ENCODE measurements around the gene TIMM44. TPM values are rescaled to one million over a fixed set of nuclear protein-coding genes. Genes with fewer than 3 reads are reported as not detected.
A peak's percentile ranks its signal among the peaks of the same experiment; 100 is the strongest.

The TIMM44 gene
- total and polyA plus RNA-seq, 10 of the 15 experiments (the other 5 are each of a cell fraction or from before 2014, with no cell fraction given), result 6.6 to 90.7 (median 57.6) TPM

GRCh38 chr19:7919610-7920518 is 23.6 kb downstream of the TIMM44 start, which contains the start of gene SNAPC2 (continued):
- TF ChIP-seq, protein P1, sequence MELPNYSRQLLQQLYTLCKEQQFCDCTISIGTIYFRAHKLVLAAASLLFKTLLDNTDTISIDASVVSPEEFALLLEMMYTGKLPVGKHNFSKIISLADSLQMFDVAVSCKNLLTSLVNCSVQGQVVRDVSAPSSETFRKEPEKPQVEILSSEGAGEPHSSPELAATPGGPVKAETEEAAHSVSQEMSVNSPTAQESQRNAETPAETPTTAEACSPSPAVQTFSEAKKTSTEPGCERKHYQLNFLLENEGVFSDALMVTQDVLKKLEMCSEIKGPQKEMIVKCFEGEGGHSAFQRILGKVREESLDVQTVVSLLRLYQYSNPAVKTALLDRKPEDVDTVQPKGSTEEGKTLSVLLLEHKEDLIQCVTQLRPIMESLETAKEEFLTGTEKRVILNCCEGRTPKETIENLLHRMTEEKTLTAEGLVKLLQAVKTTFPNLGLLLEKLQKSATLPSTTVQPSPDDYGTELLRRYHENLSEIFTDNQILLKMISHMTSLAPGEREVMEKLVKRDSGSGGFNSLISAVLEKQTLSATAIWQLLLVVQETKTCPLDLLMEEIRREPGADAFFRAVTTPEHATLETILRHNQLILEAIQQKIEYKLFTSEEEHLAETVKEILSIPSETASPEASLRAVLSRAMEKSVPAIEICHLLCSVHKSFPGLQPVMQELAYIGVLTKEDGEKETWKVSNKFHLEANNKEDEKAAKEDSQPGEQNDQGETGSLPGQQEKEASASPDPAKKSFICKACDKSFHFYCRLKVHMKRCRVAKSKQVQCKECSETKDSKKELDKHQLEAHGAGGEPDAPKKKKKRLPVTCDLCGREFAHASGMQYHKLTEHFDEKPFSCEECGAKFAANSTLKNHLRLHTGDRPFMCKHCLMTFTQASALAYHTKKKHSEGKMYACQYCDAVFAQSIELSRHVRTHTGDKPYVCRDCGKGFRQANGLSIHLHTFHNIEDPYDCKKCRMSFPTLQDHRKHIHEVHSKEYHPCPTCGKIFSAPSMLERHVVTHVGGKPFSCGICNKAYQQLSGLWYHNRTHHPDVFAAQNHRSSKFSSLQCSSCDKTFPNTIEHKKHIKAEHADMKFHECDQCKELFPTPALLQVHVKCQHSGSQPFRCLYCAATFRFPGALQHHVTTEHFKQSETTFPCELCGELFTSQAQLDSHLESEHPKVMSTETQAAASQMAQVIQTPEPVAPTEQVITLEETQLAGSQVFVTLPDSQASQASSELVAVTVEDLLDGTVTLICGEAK (IDR thresholded peaks at IDR 0.05; ENCODE audit: borderline replicate concordance), result peak; percentile 19; the same call in 1 of the 2 replicates
- TF ChIP-seq, protein P2, sequence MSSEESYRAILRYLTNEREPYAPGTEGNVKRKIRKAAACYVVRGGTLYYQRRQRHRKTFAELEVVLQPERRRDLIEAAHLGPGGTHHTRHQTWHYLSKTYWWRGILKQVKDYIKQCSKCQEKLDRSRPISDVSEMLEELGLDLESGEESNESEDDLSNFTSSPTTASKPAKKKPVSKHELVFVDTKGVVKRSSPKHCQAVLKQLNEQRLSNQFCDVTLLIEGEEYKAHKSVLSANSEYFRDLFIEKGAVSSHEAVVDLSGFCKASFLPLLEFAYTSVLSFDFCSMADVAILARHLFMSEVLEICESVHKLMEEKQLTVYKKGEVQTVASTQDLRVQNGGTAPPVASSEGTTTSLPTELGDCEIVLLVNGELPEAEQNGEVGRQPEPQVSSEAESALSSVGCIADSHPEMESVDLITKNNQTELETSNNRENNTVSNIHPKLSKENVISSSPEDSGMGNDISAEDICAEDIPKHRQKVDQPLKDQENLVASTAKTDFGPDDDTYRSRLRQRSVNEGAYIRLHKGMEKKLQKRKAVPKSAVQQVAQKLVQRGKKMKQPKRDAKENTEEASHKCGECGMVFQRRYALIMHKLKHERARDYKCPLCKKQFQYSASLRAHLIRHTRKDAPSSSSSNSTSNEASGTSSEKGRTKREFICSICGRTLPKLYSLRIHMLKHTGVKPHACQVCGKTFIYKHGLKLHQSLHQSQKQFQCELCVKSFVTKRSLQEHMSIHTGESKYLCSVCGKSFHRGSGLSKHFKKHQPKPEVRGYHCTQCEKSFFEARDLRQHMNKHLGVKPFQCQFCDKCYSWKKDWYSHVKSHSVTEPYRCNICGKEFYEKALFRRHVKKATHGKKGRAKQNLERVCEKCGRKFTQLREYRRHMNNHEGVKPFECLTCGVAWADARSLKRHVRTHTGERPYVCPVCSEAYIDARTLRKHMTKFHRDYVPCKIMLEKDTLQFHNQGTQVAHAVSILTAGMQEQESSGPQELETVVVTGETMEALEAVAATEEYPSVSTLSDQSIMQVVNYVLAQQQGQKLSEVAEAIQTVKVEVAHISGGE (CRISPR knock-in tag; IDR thresholded peaks at IDR 0.05), result no peak
- TF ChIP-seq SREBF2 (IDR thresholded peaks at IDR 0.05; ENCODE audit: low read length) (no peak), TCF7 (IDR thresholded peaks at IDR 0.05; ENCODE audit: borderline replicate concordance) (no peak), MYC (IDR thresholded peaks at IDR 0.05; ENCODE audit: insufficient read depth, insufficient read length, insufficient replicate concordance, low read length, severe bottlenecking) (no peak), ASH2L (IDR thresholded peaks at IDR 0.05; ENCODE audit: borderline replicate concordance, low read depth) (no peak), PKNOX1 (IDR thresholded peaks at IDR 0.05) (peak; percentile 83), ZNF217 (IDR thresholded peaks at IDR 0.05) (no peak), TCF12 (IDR thresholded peaks at IDR 0.05; ENCODE audit: low read depth, low read length) (no peak), ZNF622 (IDR thresholded peaks at IDR 0.05) (no peak), SMARCA5 (IDR thresholded peaks at IDR 0.05) (peak; percentile 62; the same call in 1 of the 2 replicates), SIX5 (IDR thresholded peaks at IDR 0.05; ENCODE audit: low read depth, low read length, severe bottlenecking) (no peak), BRCA1 (IDR thresholded peaks at IDR 0.05; ENCODE audit: low read depth, low read length) (0 out of 2 replicates have a peak, but pooled peaks have one; percentile 41), TAF1 (IDR thresholded peaks at IDR 0.05; ENCODE audit: borderline replicate concordance, low read depth, low read length) (0 out of 2 replicates have a peak, but pooled peaks have one; percentile 10), IRF4 (IDR thresholded peaks at IDR 0.05; ENCODE audit: low read depth, low read length) (no peak), ZNF24 (IDR thresholded peaks at IDR 0.05) (no peak), SMC3 (IDR thresholded peaks at IDR 0.05; ENCODE audit: borderline replicate concordance, low read length) (no peak), CREM (IDR thresholded peaks at IDR 0.05; ENCODE audit: low read depth) (peak; percentile 44), CHD4 (IDR thresholded peaks at IDR 0.05) (no peak)
- TF ChIP-seq, protein P3, sequence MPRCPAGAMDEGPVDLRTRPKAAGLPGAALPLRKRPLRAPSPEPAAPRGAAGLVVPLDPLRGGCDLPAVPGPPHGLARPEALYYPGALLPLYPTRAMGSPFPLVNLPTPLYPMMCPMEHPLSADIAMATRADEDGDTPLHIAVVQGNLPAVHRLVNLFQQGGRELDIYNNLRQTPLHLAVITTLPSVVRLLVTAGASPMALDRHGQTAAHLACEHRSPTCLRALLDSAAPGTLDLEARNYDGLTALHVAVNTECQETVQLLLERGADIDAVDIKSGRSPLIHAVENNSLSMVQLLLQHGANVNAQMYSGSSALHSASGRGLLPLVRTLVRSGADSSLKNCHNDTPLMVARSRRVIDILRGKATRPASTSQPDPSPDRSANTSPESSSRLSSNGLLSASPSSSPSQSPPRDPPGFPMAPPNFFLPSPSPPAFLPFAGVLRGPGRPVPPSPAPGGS (IDR thresholded peaks at IDR 0.05; ENCODE audit: borderline replicate concordance, insufficient read depth, low read depth, low read length, poor library complexity, severe bottlenecking), result no peak

All from GM12878 (cell line).